ENCODE measurements around the gene NDST3.

GRCh38 chr4:118284169-118284568, 249.9 kb downstream of the NDST3 start:
- TF ChIP-seq CTCF (IDR thresholded peaks at IDR 0.05; ENCODE audit: borderline replicate concordance, extremely low read depth, low read length, poor library complexity, severe bottlenecking) = no peak
- TF ChIP-seq EZH2 (IDR thresholded peaks at IDR 0.05; ENCODE audit: borderline replicate concordance, low read depth, low read length, severe bottlenecking) = no peak

All from DND-41 (cell line).